Gastrocnemius medialis (tissue), 4 donors: ENCODE results near the gene OAS3. TPM values are rescaled to one million over a fixed set of nuclear protein-coding genes. Genes with fewer than 3 reads are reported as not detected.
A peak's percentile ranks its signal among the peaks of the same experiment; 100 is the strongest.

Experiments
- ATAC-seq, 2 donors: fragments of 150-250 bp; one replicate each; pipeline ENCODE4 v1.9.1; 2016
- DNase-seq, 2 donors: peaks; one replicate each; pipeline ENCODE4 v3.0.0-alpha.2; 2019
- H3K27ac ChIP-seq, 4 donors: fragments of 200-600 bp; sonication (generic); 1 replicate in 1 of 4; 2 replicates in 3 of 4; pipeline ENCODE4 v1.5.1; 2016 to 2018; ENCODE audit warnings: mild to moderate bottlenecking in 2 of 4, moderate library complexity in 1 of 4
- H3K27me3 ChIP-seq, 3 donors: fragments of 200-600 bp; sonication (generic) in 2 of 3; 1 replicate in 1 of 3; 2 replicates in 2 of 3; pipeline versions ENCODE4 v1.5.1 to v1.6.0; 2016 to 2019; ENCODE audit warnings: mild to moderate bottlenecking in 1 of 3, moderate library complexity in 1 of 3
- H3K36me3 ChIP-seq, 2 donors: fragments of 200-600 bp; sonication (generic) in 1 of 2; one replicate each; pipeline ENCODE4 v1.5.1; 2017 to 2018
- H3K4me1 ChIP-seq, 2 donors: fragments of 200-600 bp; sonication (generic) in 1 of 2; one replicate each; pipeline ENCODE4 v1.5.1; 2016 to 2017; ENCODE audit warnings: mild to moderate bottlenecking in 2 of 2
- H3K4me3 ChIP-seq, 4 donors: fragments of 200-600 bp; sonication (generic) in 3 of 4; 1 replicate in 1 of 4; 2 replicates in 3 of 4; pipeline ENCODE4 v1.5.1; 2016 to 2019; ENCODE audit warnings: mild to moderate bottlenecking in 2 of 4
- H3K9me3 ChIP-seq, 3 donors: fragments of 200-600 bp; sonication (generic) in 2 of 3; 1 replicate in 1 of 3; 2 replicates in 2 of 3; pipeline ENCODE4 v1.5.1; 2016 to 2019
- CTCF ChIP-seq, 5 experiments: fragments of 450-650 bp in 3 of 5; fragments of 200-600 bp in 2 of 5; sonication (generic) in 2 of 5; IDR thresholded peaks in 4 of 5; conservative IDR thresholded peaks in 1 of 5; 1 replicate in 4 of 5; 2 replicates in 1 of 5; pipeline ENCODE4 v1.5.1; 2016 to 2019; ENCODE audit warnings: antibody characterized with exemption in 5 of 5, mild to moderate bottlenecking in 3 of 5, moderate library complexity in 3 of 5
- POLR2A ChIP-seq, 2 donors: fragments of 450-650 bp; IDR thresholded peaks; one replicate each; pipeline ENCODE4 v1.6.1; 2017; ENCODE audit warnings: antibody characterized with exemption in 2 of 2, mild to moderate bottlenecking in 2 of 2, moderate library complexity in 2 of 2
- in situ Hi-C, 4 donors: fragments of 200-750 bp; cut with MboI; loops; one replicate each; pipeline versions ENCODE4 v1.15.0 to v1.8.0; 2017; ENCODE audit warnings: low sequenced_read_pairs in 4 of 4
- intact Hi-C: fragments of 100-400 bp; cut with DNase I; formaldehyde crosslinking; loops from one replicate; pipeline ENCODE4 v1.15.1; 2023; ENCODE audit warnings: low total_unique reads
- total RNA-seq, 4 donors: library from RNA; depleted of rRNA; stranded (reverse); fragments of >200 nt; gene quantifications; one replicate each; pipeline versions ENCODE4 v1.1.0 to v1.2.3, GENCODE V29; 2016

Gene OAS3
- total RNA-seq, 4 donors from 2014 or later, result 1.4 to 5.3 (median 4.2) TPM

- Histone ChIP-seq H3K27me3 (no peaks in the 10 kb centered on the region), H3K9me3 (no peaks in the 10 kb centered on the region), H3K4me1 (no peaks in the 10 kb centered on the region), H3K4me3 (no peak overlapping the region), H3K36me3 (no peaks in the 10 kb centered on the region), H3K27ac (no peak overlapping the region)
- intact Hi-C loops, result no loop called here
- ATAC-seq (no peak), DNase-seq (no peak)
- TF ChIP-seq POLR2A (IDR thresholded peaks at IDR 0.05) (no peak), CTCF (IDR thresholded peaks at IDR 0.05 in 4 of 5, conservative IDR thresholded peaks at IDR 0.05 in 1 of 5) (no peak)
- in situ Hi-C loops, result no loop called here
These were observed 35.6 kb downstream of the OAS3 start for GRCh38 chr12:112973818-112974231.

- Histone ChIP-seq H3K4me3 (no peak overlapping the region), H3K27ac (no peak overlapping the region), H3K36me3 (no peaks in the 10 kb centered on the region), H3K4me1 (no peaks in the 10 kb centered on the region), H3K27me3 (no peaks in the 10 kb centered on the region), H3K9me3 (no peaks in the 10 kb centered on the region)
- ATAC-seq (no peak), DNase-seq (no peak)
- intact Hi-C loops, result no loop called here
- no peak for TF ChIP-seq CTCF (IDR thresholded peaks at IDR 0.05 in 4 of 5, conservative IDR thresholded peaks at IDR 0.05 in 1 of 5)
- TF ChIP-seq POLR2A (IDR thresholded peaks at IDR 0.05), result no peak
- in situ Hi-C loops, result no loop called here
These were observed 36.6 kb downstream of the OAS3 start for GRCh38 chr12:112974904-112975303.

GRCh38 chr12:112977139-112977538 lies 38.9 kb downstream of the OAS3 start:
- Histone ChIP-seq H3K9me3 (no peaks in the 10 kb centered on the region), H3K36me3 (no peaks in the 10 kb centered on the region), H3K4me1 (no peaks in the 10 kb centered on the region), H3K27me3 (no peaks in the 10 kb centered on the region), H3K27ac (peak overlapping the region in 2 of 4 donors; percentile 65 to 73), H3K4me3 (no peak overlapping the region)
- DNase-seq (no peak), ATAC-seq (no peak)
- TF ChIP-seq POLR2A (IDR thresholded peaks at IDR 0.05) (no peak), CTCF (IDR thresholded peaks at IDR 0.05 in 4 of 5, conservative IDR thresholded peaks at IDR 0.05 in 1 of 5) (no peak)
- in situ Hi-C loops, result no loop called here
- intact Hi-C loops, result no loop called here

GRCh38 chr12:112977641-112978040 lies 39.4 kb downstream of the OAS3 start:
- intact Hi-C loops, result no loop called here
- no peak for ATAC-seq

More at GRCh38 chr12:112977641-112978040, 39.4 kb downstream of the OAS3 start:
- H3K4me3 ChIP-seq, result peak overlapping the region; percentile 47 to 61 (median 56)
- no peaks in the 10 kb centered on the region for H3K27me3 ChIP-seq
- no peak for DNase-seq
- no peaks in the 10 kb centered on the region for H3K36me3 ChIP-seq
- H3K9me3 ChIP-seq, result no peaks in the 10 kb centered on the region
- no peaks in the 10 kb centered on the region for H3K4me1 ChIP-seq
- in situ Hi-C loops, result no loop called here
- TF ChIP-seq POLR2A (IDR thresholded peaks at IDR 0.05) (no peak), CTCF (IDR thresholded peaks at IDR 0.05 in 4 of 5, conservative IDR thresholded peaks at IDR 0.05 in 1 of 5) (no peak)
- peak overlapping the region; percentile 61 to 73 (median 69) for H3K27ac ChIP-seq
